ENCODE results near the gene MGRN1. TPM values are rescaled to one million over a fixed set of nuclear protein-coding genes. Genes with fewer than 3 reads are reported as not detected.

Gene MGRN1
- total and polyA plus RNA-seq, 2 donors from 2014 or later: 19.7 to 90.8 TPM

DNA sequence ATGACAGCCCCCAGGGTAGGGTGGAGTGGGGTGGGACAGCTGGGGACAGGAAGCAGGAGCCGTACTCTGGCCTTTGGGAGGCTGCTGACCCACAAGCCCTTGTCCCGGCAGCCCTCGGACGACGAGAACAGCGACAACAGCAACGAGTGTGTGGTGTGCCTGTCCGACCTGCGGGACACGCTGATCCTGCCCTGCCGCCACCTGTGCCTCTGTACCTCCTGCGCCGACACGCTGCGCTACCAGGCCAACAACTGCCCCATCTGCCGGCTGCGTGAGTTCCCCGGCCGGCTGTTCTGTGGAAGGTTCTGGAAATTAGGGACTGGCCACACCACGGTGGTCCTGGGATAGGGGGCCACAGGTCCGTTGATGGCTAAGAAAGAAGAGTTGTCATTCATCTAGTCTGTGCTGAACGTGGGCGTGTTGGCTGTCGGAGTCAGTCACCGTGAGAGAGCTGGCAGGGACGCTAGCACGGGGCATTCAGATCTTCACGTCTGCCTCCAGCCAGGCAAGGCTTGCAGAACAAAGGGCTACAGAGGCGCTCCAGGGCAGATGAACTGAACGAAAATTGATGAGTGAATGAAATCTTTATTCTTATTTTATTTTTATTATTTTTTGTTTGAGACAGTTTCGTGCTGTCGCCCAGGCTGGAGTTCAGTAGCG lies 48.9 kb downstream of the MGRN1 start:
- Histone ChIP-seq H3K4me3 (ENCODE audit: low read length in 3 of 3) (no peak overlapping the region), H3K9ac (ENCODE audit: low read length in 3 of 3) (no peak overlapping the region), H3K36me3 (ENCODE audit: control insufficient read depth in 2 of 3, insufficient read depth in 3 of 3, low read length in 3 of 3) (peaks cover 4 to 19% (median 15%) of the 10 kb centered on the region in 3 donors), H3K27ac (ENCODE audit: low read depth in 2 of 2, low read length in 2 of 2) (no peak overlapping the region), H3K4me1 (ENCODE audit: control insufficient read depth in 2 of 3, insufficient read depth in 2 of 3, low read depth in 1 of 3, low read length in 3 of 3) (peaks cover 0 to 6% (median 6%) of the 10 kb centered on the region in 3 donors), H3K27me3 (ENCODE audit: control insufficient read depth, insufficient read depth, low read length) (no peaks in the 10 kb centered on the region), H3K9me3 (ENCODE audit: control insufficient read depth in 2 of 3, insufficient read depth in 1 of 3, low read length in 3 of 3) (no peaks in the 10 kb centered on the region)
- intact Hi-C loops (cut with DNase I): no loop called here
- FAIRE-seq (no peak), DNase-seq (no peak)
- TF ChIP-seq CTCF (IDR thresholded peaks at IDR 0.05; ENCODE audit: borderline replicate concordance, extremely low read depth, insufficient read depth): no peak

DNA sequence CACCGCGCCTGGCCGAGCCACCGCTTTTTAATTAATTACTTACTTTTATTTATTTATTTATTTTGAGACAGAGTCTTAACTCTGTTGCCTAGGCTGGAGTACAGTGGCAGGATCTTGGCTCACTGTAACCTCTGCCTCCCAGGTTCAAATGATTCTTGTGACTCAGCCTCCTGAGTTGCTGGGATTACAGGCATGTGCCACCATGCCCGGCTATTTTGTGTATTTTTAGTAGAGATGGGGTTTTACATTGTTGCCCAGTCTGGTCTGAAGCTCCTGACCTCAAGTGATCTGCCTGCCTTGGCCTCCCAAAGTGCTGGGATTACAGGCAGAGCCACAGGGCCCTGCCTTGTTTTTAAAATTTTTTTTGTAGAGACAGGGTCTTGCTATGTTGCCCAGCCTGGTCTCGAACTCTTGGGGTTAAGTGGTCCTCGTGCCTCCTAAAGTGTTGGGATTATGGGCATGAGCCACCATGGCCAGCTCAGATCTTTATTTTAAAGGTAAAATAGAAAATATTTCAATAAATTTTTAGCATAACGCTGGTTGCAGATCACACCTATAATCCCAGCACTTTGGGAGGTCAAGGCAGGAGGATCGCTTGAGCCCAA lies 50.4 kb downstream of the MGRN1 start:
- no peak for TF ChIP-seq CTCF (IDR thresholded peaks at IDR 0.05; ENCODE audit: borderline replicate concordance, extremely low read depth, insufficient read depth)
- peaks cover 0 to 16% (median 12%) of the 10 kb centered on the region in 3 donors for H3K4me1 ChIP-seq (ENCODE audit: control insufficient read depth in 2 of 3, insufficient read depth in 2 of 3, low read depth in 1 of 3, low read length in 3 of 3)
- DNase-seq (no peak), FAIRE-seq (no peak)
- peaks cover 0 to 9% (median 6%) of the 10 kb centered on the region in 3 donors for H3K36me3 ChIP-seq (ENCODE audit: control insufficient read depth in 2 of 3, insufficient read depth in 3 of 3, low read length in 3 of 3)
- H3K9me3 ChIP-seq (ENCODE audit: control insufficient read depth in 2 of 3, insufficient read depth in 1 of 3, low read length in 3 of 3): no peaks in the 10 kb centered on the region
- no peaks in the 10 kb centered on the region for H3K27me3 ChIP-seq (ENCODE audit: control insufficient read depth, insufficient read depth, low read length)
- intact Hi-C loops (cut with DNase I): no loop called here
- no peak overlapping the region for H3K27ac ChIP-seq (ENCODE audit: low read depth in 2 of 2, low read length in 2 of 2)
- no peak overlapping the region for H3K9ac ChIP-seq (ENCODE audit: low read length in 3 of 3)
- no peak overlapping the region for H3K4me3 ChIP-seq (ENCODE audit: low read length in 3 of 3)

- H3K9me3 ChIP-seq (ENCODE audit: control insufficient read depth in 2 of 3, insufficient read depth in 1 of 3, low read length in 3 of 3): no peaks in the 10 kb centered on the region
- no peaks in the 10 kb centered on the region for H3K27me3 ChIP-seq (ENCODE audit: control insufficient read depth, insufficient read depth, low read length)
- intact Hi-C loops (cut with DNase I): no loop called here
- no peak for TF ChIP-seq CTCF (IDR thresholded peaks at IDR 0.05; ENCODE audit: borderline replicate concordance, extremely low read depth, insufficient read depth)
- no peak for FAIRE-seq
- H3K4me3 ChIP-seq (ENCODE audit: low read length in 3 of 3): no peak overlapping the region
- H3K4me1 ChIP-seq (ENCODE audit: control insufficient read depth in 2 of 3, insufficient read depth in 2 of 3, low read depth in 1 of 3, low read length in 3 of 3): peaks cover 0 to 16% (median 12%) of the 10 kb centered on the region in 3 donors
- DNase-seq: no peak
- H3K36me3 ChIP-seq (ENCODE audit: control insufficient read depth in 2 of 3, insufficient read depth in 3 of 3, low read length in 3 of 3): peaks cover 0 to 6% (median 6%) of the 10 kb centered on the region in 3 donors
- H3K9ac ChIP-seq (ENCODE audit: low read length in 3 of 3): no peak overlapping the region
- peak overlapping the region; percentile 47 to 57 for H3K27ac ChIP-seq (ENCODE audit: low read depth in 2 of 2, low read length in 2 of 2)
Measured at GRCh38 chr16:4675864-4676786, 51.5 kb downstream of the MGRN1 start.

Data from kidney (tissue), 14 donors.